Gastroesophageal sphincter (tissue), 3 donors: ENCODE measurements around the gene UST.

ENCODE experiments used
- CTCF ChIP-seq, 4 experiments: fragments of 200-600 bp in 2 of 4; fragments of 450-650 bp in 2 of 4; sonication (generic) in 1 of 4; IDR thresholded peaks; one replicate each; pipeline ENCODE4 v1.5.1; 2017 to 2019; ENCODE audit warnings: antibody characterized with exemption in 4 of 4, mild to moderate bottlenecking in 2 of 4, moderate library complexity in 2 of 4
- EP300 ChIP-seq: sonication (generic); formaldehyde crosslinking; IDR thresholded peaks from one replicate; pipeline ENCODE4 v1.6.1; 2017; ENCODE audit warnings: antibody characterized with exemption, mild to moderate bottlenecking
- POLR2A ChIP-seq, 2 donors: fragments of 450-650 bp; IDR thresholded peaks; one replicate each; pipeline ENCODE4 v1.6.1; 2017; ENCODE audit warnings: antibody characterized with exemption in 2 of 2, mild to moderate bottlenecking in 2 of 2, moderate library complexity in 1 of 2

- no peak for TF ChIP-seq CTCF (IDR thresholded peaks at IDR 0.05)
- no peak for TF ChIP-seq EP300
- no peak for TF ChIP-seq POLR2A (IDR thresholded peaks at IDR 0.05)
Measured at GRCh38 chr6:148959008-148959407, 212.2 kb downstream of the UST start.
